ENCODE results near the gene CDKN2B. TPM values are rescaled to one million over a fixed set of nuclear protein-coding genes. Genes with fewer than 3 reads are reported as not detected.

Gene CDKN2B
- total RNA-seq, 1 experiment from 2014 or later = 9.8 TPM

GRCh38 chr9:21969951-21970799, 38.9 kb downstream of the CDKN2B start:
- POLR2A ChIA-PET = no interaction called here
- no peaks in the 10 kb centered on the region for H3K9me3 ChIP-seq (ENCODE audit: control insufficient read depth in 1 of 2, insufficient read depth in 1 of 2, low read depth in 1 of 2, low read length in 2 of 2)
- no peak for DNase-seq (ENCODE audit: low read depth, low spot score)
- no peak overlapping the region for H3K4me3 ChIP-seq (replicated peaks in 1 of 2; ENCODE audit: low read depth in 1 of 2, low read length in 2 of 2)
- H3K27me3 ChIP-seq (ENCODE audit: insufficient read depth, low read length) = no peaks in the 10 kb centered on the region
- BruUV-seq (replicated peaks) = no TSS peak
- RAD21 ChIA-PET (ENCODE audit: low non-redundant PET in 1 of 2, low total read pairs in 2 of 2, uncharacterized antibody in 2 of 2, unreplicated experiment in 2 of 2) = no interaction called here
- H3K9me2 ChIP-seq (ENCODE audit: insufficient read depth) = no peaks in the 10 kb centered on the region
- H3K27ac ChIP-seq (ENCODE audit: low read depth, low read length) = no peak overlapping the region
- no peak overlapping the region for H3K9ac ChIP-seq (ENCODE audit: low read length)
- no peak for ATAC-seq
- TF ChIP-seq ZBTB33 (IDR thresholded peaks at IDR 0.05; ENCODE audit: extremely low read depth, insufficient replicate concordance, low read length) (no peak), SP1 (IDR thresholded peaks at IDR 0.05; ENCODE audit: low read depth) (no peak), POLR2A (IDR thresholded peaks at IDR 0.05; ENCODE audit: borderline replicate concordance, extremely low read depth, insufficient read depth, insufficient read length) (no peak), CBX3 (IDR thresholded peaks at IDR 0.05; ENCODE audit: low read depth) (no peak), ELF1 (IDR thresholded peaks at IDR 0.05; ENCODE audit: borderline replicate concordance, low read depth) (no peak), EZH2 (IDR thresholded peaks at IDR 0.05) (no peak), ATF3 (IDR thresholded peaks at IDR 0.05) (no peak), MAX (IDR thresholded peaks at IDR 0.05) (no peak), CEBPB (IDR thresholded peaks at IDR 0.05; ENCODE audit: low read depth) (no peak), CTCF (IDR thresholded peaks at IDR 0.05 in 2 of 3, conservative IDR thresholded peaks at IDR 0.05 in 1 of 3; ENCODE audit: borderline replicate concordance in 1 of 3, insufficient read depth in 1 of 3, low read depth in 2 of 3, low read length in 2 of 3) (no peak), POLR2AphosphoS5 (IDR thresholded peaks at IDR 0.05; ENCODE audit: low read depth, low read length) (no peak), ZNF274 (IDR thresholded peaks at IDR 0.05; ENCODE audit: low read depth, low read length) (no peak), RAD21 (IDR thresholded peaks at IDR 0.05; ENCODE audit: low read depth) (no peak), JUND (IDR thresholded peaks at IDR 0.05) (no peak), TCF7L2 (IDR thresholded peaks at IDR 0.05; ENCODE audit: borderline replicate concordance, extremely low read depth, insufficient read depth, insufficient read length) (no peak), SRF (IDR thresholded peaks at IDR 0.05; ENCODE audit: low read depth) (no peak), SIN3A (IDR thresholded peaks at IDR 0.05; ENCODE audit: low read depth) (no peak)
- TF ChIP-seq, protein P1, sequence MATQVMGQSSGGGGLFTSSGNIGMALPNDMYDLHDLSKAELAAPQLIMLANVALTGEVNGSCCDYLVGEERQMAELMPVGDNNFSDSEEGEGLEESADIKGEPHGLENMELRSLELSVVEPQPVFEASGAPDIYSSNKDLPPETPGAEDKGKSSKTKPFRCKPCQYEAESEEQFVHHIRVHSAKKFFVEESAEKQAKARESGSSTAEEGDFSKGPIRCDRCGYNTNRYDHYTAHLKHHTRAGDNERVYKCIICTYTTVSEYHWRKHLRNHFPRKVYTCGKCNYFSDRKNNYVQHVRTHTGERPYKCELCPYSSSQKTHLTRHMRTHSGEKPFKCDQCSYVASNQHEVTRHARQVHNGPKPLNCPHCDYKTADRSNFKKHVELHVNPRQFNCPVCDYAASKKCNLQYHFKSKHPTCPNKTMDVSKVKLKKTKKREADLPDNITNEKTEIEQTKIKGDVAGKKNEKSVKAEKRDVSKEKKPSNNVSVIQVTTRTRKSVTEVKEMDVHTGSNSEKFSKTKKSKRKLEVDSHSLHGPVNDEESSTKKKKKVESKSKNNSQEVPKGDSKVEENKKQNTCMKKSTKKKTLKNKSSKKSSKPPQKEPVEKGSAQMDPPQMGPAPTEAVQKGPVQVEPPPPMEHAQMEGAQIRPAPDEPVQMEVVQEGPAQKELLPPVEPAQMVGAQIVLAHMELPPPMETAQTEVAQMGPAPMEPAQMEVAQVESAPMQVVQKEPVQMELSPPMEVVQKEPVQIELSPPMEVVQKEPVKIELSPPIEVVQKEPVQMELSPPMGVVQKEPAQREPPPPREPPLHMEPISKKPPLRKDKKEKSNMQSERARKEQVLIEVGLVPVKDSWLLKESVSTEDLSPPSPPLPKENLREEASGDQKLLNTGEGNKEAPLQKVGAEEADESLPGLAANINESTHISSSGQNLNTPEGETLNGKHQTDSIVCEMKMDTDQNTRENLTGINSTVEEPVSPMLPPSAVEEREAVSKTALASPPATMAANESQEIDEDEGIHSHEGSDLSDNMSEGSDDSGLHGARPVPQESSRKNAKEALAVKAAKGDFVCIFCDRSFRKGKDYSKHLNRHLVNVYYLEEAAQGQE (IDR thresholded peaks at IDR 0.05; ENCODE audit: low read depth) = no peak
- peaks cover 42% of the 10 kb centered on the region for H3K79me2 ChIP-seq (ENCODE audit: insufficient read depth, low read length)
- no peaks in the 10 kb centered on the region for H4K20me1 ChIP-seq (ENCODE audit: insufficient read depth)
- CTCF ChIA-PET = no interaction called here
- peaks cover 0 to 5% of the 10 kb centered on the region in 2 experiments; a peak in 1 of 4 replicates for H3K4me1 ChIP-seq (ENCODE audit: control insufficient read depth in 1 of 2, insufficient read depth in 2 of 2, low read length in 2 of 2)
- H3K4me2 ChIP-seq (ENCODE audit: low read length) = no peak overlapping the region
- no peak overlapping the region for H2AFZ ChIP-seq (ENCODE audit: low read depth, low read length, poor library complexity, severe bottlenecking)
- peaks cover 0 to 17% of the 10 kb centered on the region in 2 experiments; a peak in 1 of 4 replicates for H3K36me3 ChIP-seq (ENCODE audit: control insufficient read depth in 1 of 2, insufficient read depth in 2 of 2, low read length in 2 of 2)
- intact Hi-C loops (cut with micrococcal nuclease) = no loop called here
